ENCODE data around the gene DENND1A. TPM values are rescaled to one million over a fixed set of nuclear protein-coding genes. Genes with fewer than 3 reads are reported as not detected.
A peak's percentile ranks its signal among the peaks of the same experiment; 100 is the strongest.

DENND1A gene
- total RNA-seq, 1 experiment from 2014 or later: 50.1 TPM

GRCh38 chr9:123472862-123473614, 456.9 kb downstream of the DENND1A start:
- DNase-seq: no peak
- Histone ChIP-seq H3K4me3 (ENCODE audit: low read length) (no peak overlapping the region), H3K79me2 (ENCODE audit: low read length) (no peaks in the 10 kb centered on the region), H3K9me3 (ENCODE audit: low read length) (no peaks in the 10 kb centered on the region), H3K9ac (ENCODE audit: low read length) (no peak overlapping the region), H3K36me3 (ENCODE audit: insufficient read depth, low read length) (no peaks in the 10 kb centered on the region), H3K27me3 (ENCODE audit: low read length) (no peaks in the 10 kb centered on the region), H3K9me2 (replicated peaks; ENCODE audit: insufficient read depth, low read length) (no peaks in the 10 kb centered on the region), H3K4me2 (ENCODE audit: low read depth, low read length, poor library complexity, severe bottlenecking) (no peak overlapping the region), H3K27ac (ENCODE audit: low read length) (peak overlapping the region; percentile 22; the same call in 1 of the 2 replicates), H2AFZ (ENCODE audit: low read length) (no peak overlapping the region), H4K20me1 (ENCODE audit: insufficient read depth, low read depth, low read length) (no peaks in the 10 kb centered on the region), H3K4me1 (ENCODE audit: low read length) (peaks cover 28% of the 10 kb centered on the region)

GRCh38 chr9:123471843-123472570, 457.9 kb downstream of the DENND1A start:
- H3K4me1 ChIP-seq (ENCODE audit: low read length): peaks cover 30% of the 10 kb centered on the region
- H2AFZ ChIP-seq (ENCODE audit: low read length): no peak overlapping the region
- no peaks in the 10 kb centered on the region for H3K27me3 ChIP-seq (ENCODE audit: low read length)
- no peaks in the 10 kb centered on the region for H3K9me3 ChIP-seq (ENCODE audit: low read length)
- no peaks in the 10 kb centered on the region for H4K20me1 ChIP-seq (ENCODE audit: insufficient read depth, low read depth, low read length)
- no peak overlapping the region for H3K27ac ChIP-seq (ENCODE audit: low read length)
- H3K9me2 ChIP-seq (replicated peaks; ENCODE audit: insufficient read depth, low read length): no peaks in the 10 kb centered on the region
- H3K36me3 ChIP-seq (ENCODE audit: insufficient read depth, low read length): no peaks in the 10 kb centered on the region
- H3K4me2 ChIP-seq (ENCODE audit: low read depth, low read length, poor library complexity, severe bottlenecking): no peak overlapping the region
- H3K79me2 ChIP-seq (ENCODE audit: low read length): no peaks in the 10 kb centered on the region
- no peak overlapping the region for H3K9ac ChIP-seq (ENCODE audit: low read length)
- DNase-seq: no peak
- H3K4me3 ChIP-seq (ENCODE audit: low read length): no peak overlapping the region

- no peak overlapping the region for H3K4me2 ChIP-seq (ENCODE audit: low read depth, low read length, poor library complexity, severe bottlenecking)
- H3K9me3 ChIP-seq (ENCODE audit: low read length): no peaks in the 10 kb centered on the region
- no peak overlapping the region for H3K9ac ChIP-seq (ENCODE audit: low read length)
Observed at GRCh38 chr9:123470991-123471770, 458.7 kb downstream of the DENND1A start.

GRCh38 chr9:123470121-123470782, 459.7 kb downstream of the DENND1A start:
- Histone ChIP-seq H3K9me3 (ENCODE audit: low read length) (no peaks in the 10 kb centered on the region), H3K27ac (ENCODE audit: low read length) (no peak overlapping the region), H4K20me1 (ENCODE audit: insufficient read depth, low read depth, low read length) (no peaks in the 10 kb centered on the region), H3K4me2 (ENCODE audit: low read depth, low read length, poor library complexity, severe bottlenecking) (no peak overlapping the region), H3K9ac (ENCODE audit: low read length) (no peak overlapping the region), H3K9me2 (replicated peaks; ENCODE audit: insufficient read depth, low read length) (no peaks in the 10 kb centered on the region), H3K4me3 (ENCODE audit: low read length) (no peak overlapping the region), H3K4me1 (ENCODE audit: low read length) (peaks cover 19% of the 10 kb centered on the region), H3K27me3 (ENCODE audit: low read length) (no peaks in the 10 kb centered on the region), H2AFZ (ENCODE audit: low read length) (no peak overlapping the region), H3K36me3 (ENCODE audit: insufficient read depth, low read length) (no peaks in the 10 kb centered on the region), H3K79me2 (ENCODE audit: low read length) (no peaks in the 10 kb centered on the region)
- no peak for DNase-seq

More at GRCh38 chr9:123470991-123471770, 458.7 kb downstream of the DENND1A start:
- Histone ChIP-seq H3K79me2 (ENCODE audit: low read length) (no peaks in the 10 kb centered on the region), H3K4me1 (ENCODE audit: low read length) (peaks cover 28% of the 10 kb centered on the region), H3K27ac (ENCODE audit: low read length) (no peak overlapping the region), H3K27me3 (ENCODE audit: low read length) (no peaks in the 10 kb centered on the region), H4K20me1 (ENCODE audit: insufficient read depth, low read depth, low read length) (no peaks in the 10 kb centered on the region), H3K4me3 (ENCODE audit: low read length) (no peak overlapping the region), H3K9me2 (replicated peaks; ENCODE audit: insufficient read depth, low read length) (no peaks in the 10 kb centered on the region), H2AFZ (ENCODE audit: low read length) (no peak overlapping the region), H3K36me3 (ENCODE audit: insufficient read depth, low read length) (no peaks in the 10 kb centered on the region)
- DNase-seq: no peak

- H3K4me2 ChIP-seq (ENCODE audit: low read depth, low read length, poor library complexity, severe bottlenecking): no peak overlapping the region
- no peak overlapping the region for H3K27ac ChIP-seq (ENCODE audit: low read length)
- no peaks in the 10 kb centered on the region for H3K9me3 ChIP-seq (ENCODE audit: low read length)
- no peak for DNase-seq
- no peaks in the 10 kb centered on the region for H4K20me1 ChIP-seq (ENCODE audit: insufficient read depth, low read depth, low read length)
- no peaks in the 10 kb centered on the region for H3K9me2 ChIP-seq (replicated peaks; ENCODE audit: insufficient read depth, low read length)
- no peak overlapping the region for H3K4me3 ChIP-seq (ENCODE audit: low read length)
- H3K27me3 ChIP-seq (ENCODE audit: low read length): no peaks in the 10 kb centered on the region
- no peaks in the 10 kb centered on the region for H3K36me3 ChIP-seq (ENCODE audit: insufficient read depth, low read length)
- H2AFZ ChIP-seq (ENCODE audit: low read length): no peak overlapping the region
- peaks cover 9% of the 10 kb centered on the region for H3K4me1 ChIP-seq (ENCODE audit: low read length)
- no peaks in the 10 kb centered on the region for H3K79me2 ChIP-seq (ENCODE audit: low read length)
- no peak overlapping the region for H3K9ac ChIP-seq (ENCODE audit: low read length)
Observed at GRCh38 chr9:123469282-123469681, 460.6 kb downstream of the DENND1A start.

- no peaks in the 10 kb centered on the region for H3K9me3 ChIP-seq (ENCODE audit: low read length)
- no peaks in the 10 kb centered on the region for H3K27me3 ChIP-seq (ENCODE audit: low read length)
- no peaks in the 10 kb centered on the region for H3K79me2 ChIP-seq (ENCODE audit: low read length)
- H3K27ac ChIP-seq (ENCODE audit: low read length): no peak overlapping the region
- H3K9me2 ChIP-seq (replicated peaks; ENCODE audit: insufficient read depth, low read length): no peaks in the 10 kb centered on the region
- H3K4me2 ChIP-seq (ENCODE audit: low read depth, low read length, poor library complexity, severe bottlenecking): no peak overlapping the region
- H3K4me1 ChIP-seq (ENCODE audit: low read length): peaks cover 8% of the 10 kb centered on the region
- no peaks in the 10 kb centered on the region for H4K20me1 ChIP-seq (ENCODE audit: insufficient read depth, low read depth, low read length)
- H3K4me3 ChIP-seq (ENCODE audit: low read length): no peak overlapping the region
- no peak for DNase-seq
- no peak overlapping the region for H3K9ac ChIP-seq (ENCODE audit: low read length)
- H2AFZ ChIP-seq (ENCODE audit: low read length): no peak overlapping the region
- H3K36me3 ChIP-seq (ENCODE audit: insufficient read depth, low read length): no peaks in the 10 kb centered on the region
Observed at GRCh38 chr9:123468541-123468940, 461.4 kb downstream of the DENND1A start.

GRCh38 chr9:123465304-123465703, 464.6 kb downstream of the DENND1A start:
- H4K20me1 ChIP-seq (ENCODE audit: insufficient read depth, low read depth, low read length): no peaks in the 10 kb centered on the region
- no peaks in the 10 kb centered on the region for H3K9me3 ChIP-seq (ENCODE audit: low read length)
- H3K9ac ChIP-seq (ENCODE audit: low read length): no peak overlapping the region
- H2AFZ ChIP-seq (ENCODE audit: low read length): no peak overlapping the region
- no peak for DNase-seq
- H3K4me2 ChIP-seq (ENCODE audit: low read depth, low read length, poor library complexity, severe bottlenecking): no peak overlapping the region
- no peaks in the 10 kb centered on the region for H3K9me2 ChIP-seq (replicated peaks; ENCODE audit: insufficient read depth, low read length)
- no peaks in the 10 kb centered on the region for H3K36me3 ChIP-seq (ENCODE audit: insufficient read depth, low read length)
- H3K79me2 ChIP-seq (ENCODE audit: low read length): no peaks in the 10 kb centered on the region
- H3K27me3 ChIP-seq (ENCODE audit: low read length): no peaks in the 10 kb centered on the region
- H3K4me1 ChIP-seq (ENCODE audit: low read length): peaks cover 8% of the 10 kb centered on the region
- H3K27ac ChIP-seq (ENCODE audit: low read length): no peak overlapping the region
- no peak overlapping the region for H3K4me3 ChIP-seq (ENCODE audit: low read length)

Measured in Karpas-422 (cell line).